ENCODE data around the gene MLST8. TPM values are rescaled to one million over a fixed set of nuclear protein-coding genes. Genes with fewer than 3 reads are reported as not detected.

Gene MLST8
- total and polyA plus RNA-seq, 2 donors (not counting 3 experiments of a cell fraction or from before 2014, with no cell fraction given): 36.9 to 129 TPM

DNA sequence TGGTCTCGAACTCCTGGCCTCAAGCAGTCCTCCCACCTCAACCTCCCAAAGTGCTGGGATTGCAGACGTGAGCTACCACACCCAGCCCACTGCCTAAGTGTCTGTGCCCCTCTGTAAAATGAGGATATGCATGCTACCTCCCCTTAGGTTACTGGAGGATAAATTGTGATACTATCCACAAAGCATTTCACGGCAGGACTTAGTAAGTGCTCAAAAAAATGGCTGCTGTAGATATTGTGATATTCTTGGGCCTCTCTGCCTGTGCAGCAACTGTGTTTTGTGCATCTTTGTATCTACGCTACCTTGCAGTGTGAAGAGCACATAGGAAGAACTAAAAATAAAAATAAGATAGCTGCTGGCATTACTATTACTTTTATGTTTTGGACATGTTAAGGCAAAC lies 7.0 kb upstream of the MLST8 start:
- POLR2A ChIA-PET: no interaction called here
- dilution Hi-C loops (cut with MboI; ENCODE audit: extremely low pct_ligation_motif_present, low sequenced_read_pairs): no loop called here

More for the DNA sequence above, 7.0 kb upstream of the MLST8 start:
- Histone ChIP-seq H3K27ac (ENCODE audit: insufficient read depth, low read depth, low read length) (no peak overlapping the region), H3K4me1 (ENCODE audit: control insufficient read depth, extremely low read depth, insufficient read depth, low read length) (no peaks in the 10 kb centered on the region), H3K9ac (replicated peaks; ENCODE audit: extremely low read depth, insufficient read depth, low read length) (no peak overlapping the region), H3K9me1 (replicated peaks; ENCODE audit: control insufficient read depth, extremely low read depth, insufficient read depth, low read length) (no peaks in the 10 kb centered on the region), H3K79me2 (ENCODE audit: control insufficient read depth, insufficient read depth, low read length) (no peaks in the 10 kb centered on the region), H3K9me3 (replicated peaks; ENCODE audit: control insufficient read depth, insufficient read depth, low read length) (no peaks in the 10 kb centered on the region), H3K4me2 (ENCODE audit: insufficient read depth, low read length) (no peak overlapping the region), H3K4me3 (replicated peaks in 1 of 3; ENCODE audit: insufficient read depth in 1 of 3, low read depth in 1 of 3, low read length in 3 of 3) (no peak overlapping the region), H3K27me3 (ENCODE audit: control insufficient read depth in 2 of 2, insufficient read depth in 2 of 2, low read length in 2 of 2) (peaks cover 28 to 39% of the 10 kb centered on the region in 2 experiments), H2AFZ (ENCODE audit: low read depth, low read length) (no peak overlapping the region), H4K20me1 (replicated peaks; ENCODE audit: control insufficient read depth, extremely low read depth, insufficient read depth, low read length) (no peaks in the 10 kb centered on the region), H3K36me3 (ENCODE audit: control insufficient read depth in 2 of 2, extremely low read depth in 1 of 2, insufficient read depth in 2 of 2, low read length in 2 of 2) (no peaks in the 10 kb centered on the region)
- intact Hi-C loops (cut with micrococcal nuclease): loop anchor here (5.0 kb wide), 1 partner anchor 54 kb away; the partner anchor contains the start of gene ECI1
- no peak for DNase-seq (ENCODE audit: low read depth, low spot score)
- BruUV-seq (replicated peaks): no TSS peak
- CTCF ChIA-PET: interaction anchor here (0.5 kb wide), 1 partner anchor 249 kb away, joined by 3 read pairs; no protein-coding TSS in a partner anchor
- no peak for FAIRE-seq
- TF ChIP-seq, protein P1, sequence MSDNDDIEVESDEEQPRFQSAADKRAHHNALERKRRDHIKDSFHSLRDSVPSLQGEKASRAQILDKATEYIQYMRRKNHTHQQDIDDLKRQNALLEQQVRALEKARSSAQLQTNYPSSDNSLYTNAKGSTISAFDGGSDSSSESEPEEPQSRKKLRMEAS (IDR thresholded peaks at IDR 0.05; ENCODE audit: insufficient read depth, insufficient read length): no peak
- TF ChIP-seq GATA2 (IDR thresholded peaks at IDR 0.05; ENCODE audit: insufficient read depth, insufficient read length, low read depth, low read length) (no peak), EZH2 (IDR thresholded peaks at IDR 0.05; ENCODE audit: borderline replicate concordance, low read depth, low read length, severe bottlenecking) (no peak), MYC (IDR thresholded peaks at IDR 0.05; ENCODE audit: low read depth, low read length) (no peak), POLR2AphosphoS5 (IDR thresholded peaks at IDR 0.05; ENCODE audit: insufficient read depth, low read depth, low read length) (no peak), FOS (IDR thresholded peaks at IDR 0.05; ENCODE audit: borderline replicate concordance, insufficient read depth, low read length) (no peak), POLR2A (IDR thresholded peaks at IDR 0.05; ENCODE audit: low read depth, low read length) (no peak), JUN (IDR thresholded peaks at IDR 0.05; ENCODE audit: borderline replicate concordance, insufficient read depth, insufficient read length, low read depth) (no peak)
- TF ChIP-seq, protein P2, sequence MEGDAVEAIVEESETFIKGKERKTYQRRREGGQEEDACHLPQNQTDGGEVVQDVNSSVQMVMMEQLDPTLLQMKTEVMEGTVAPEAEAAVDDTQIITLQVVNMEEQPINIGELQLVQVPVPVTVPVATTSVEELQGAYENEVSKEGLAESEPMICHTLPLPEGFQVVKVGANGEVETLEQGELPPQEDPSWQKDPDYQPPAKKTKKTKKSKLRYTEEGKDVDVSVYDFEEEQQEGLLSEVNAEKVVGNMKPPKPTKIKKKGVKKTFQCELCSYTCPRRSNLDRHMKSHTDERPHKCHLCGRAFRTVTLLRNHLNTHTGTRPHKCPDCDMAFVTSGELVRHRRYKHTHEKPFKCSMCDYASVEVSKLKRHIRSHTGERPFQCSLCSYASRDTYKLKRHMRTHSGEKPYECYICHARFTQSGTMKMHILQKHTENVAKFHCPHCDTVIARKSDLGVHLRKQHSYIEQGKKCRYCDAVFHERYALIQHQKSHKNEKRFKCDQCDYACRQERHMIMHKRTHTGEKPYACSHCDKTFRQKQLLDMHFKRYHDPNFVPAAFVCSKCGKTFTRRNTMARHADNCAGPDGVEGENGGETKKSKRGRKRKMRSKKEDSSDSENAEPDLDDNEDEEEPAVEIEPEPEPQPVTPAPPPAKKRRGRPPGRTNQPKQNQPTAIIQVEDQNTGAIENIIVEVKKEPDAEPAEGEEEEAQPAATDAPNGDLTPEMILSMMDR (IDR thresholded peaks at IDR 0.05; ENCODE audit: extremely low read depth in 1 of 2, insufficient read depth in 1 of 2, low read depth in 1 of 2, low read length in 2 of 2): no peak

All from endothelial cell of umbilical vein (primary cell).